Upper lobe of left lung (tissue), 4 donors: ENCODE results near the gene TBX20.
"Not testable (repeated sequence)": the region's sequence is repeated elsewhere in the genome, so short reads cannot be mapped to it uniquely, and the experiment has no call there.

Source experiments
- CTCF ChIP-seq, 6 experiments: fragments of 450-650 bp in 4 of 6; fragments of 200-600 bp in 2 of 6; sonication (generic) in 2 of 6; IDR thresholded peaks; one replicate each; pipeline ENCODE4 v1.5.1; 2016 to 2019; ENCODE audit warnings: antibody characterized with exemption in 6 of 6
- POLR2A ChIP-seq, 4 donors: fragments of 450-650 bp; IDR thresholded peaks; one replicate each; pipeline ENCODE4 v1.5.1; 2016 to 2017; ENCODE audit warnings: antibody characterized with exemption in 4 of 4, mild to moderate bottlenecking in 2 of 4

GRCh38 chr7:35172131-35172530 lies 81.8 kb downstream of the TBX20 start:
- not testable (repeated sequence) for TF ChIP-seq CTCF, POLR2A (IDR thresholded peaks at IDR 0.05)
